Choroid plexus epithelial cell (primary cell): ENCODE data around the gene LCE1D.

Experiments used
- DNase-seq: peaks from one replicate; pipeline ENCODE4 v3.0.0-alpha.2; 2010; ENCODE audit warnings: low read depth
- H3K4me3 ChIP-seq: 2 replicates; pipeline ENCODE4 v1.5.1; 2011; ENCODE audit warnings: low read depth, mild to moderate bottlenecking, control low read depth, low read length, moderate library complexity
- CTCF ChIP-seq: conservative IDR thresholded peaks from 2 replicates; pipeline ENCODE4 v1.5.1; 2011; ENCODE audit warnings: low read depth, mild to moderate bottlenecking, control low read depth, inconsistent platforms, low read length, moderate library complexity

The LCE1D gene

GRCh38 chr1:152759453-152760173 lies 36.9 kb upstream of the LCE1D start:
- no peak overlapping the region for H3K4me3 ChIP-seq
- no peak for TF ChIP-seq CTCF
- no peak for DNase-seq

- TF ChIP-seq CTCF = no peak
- no peak for DNase-seq
- no peak overlapping the region for H3K4me3 ChIP-seq
Measured at GRCh38 chr1:152760551-152761190, 35.9 kb upstream of the LCE1D start.

- DNase-seq = no peak
- no peak for TF ChIP-seq CTCF
- H3K4me3 ChIP-seq = no peak overlapping the region
Measured at GRCh38 chr1:152761609-152762213, 34.8 kb upstream of the LCE1D start.

- no peak for DNase-seq
- TF ChIP-seq CTCF = no peak
- H3K4me3 ChIP-seq = no peak overlapping the region
Measured at GRCh38 chr1:152768847-152769533, 27.5 kb upstream of the LCE1D start.

- DNase-seq = no peak
- TF ChIP-seq CTCF = no peak
- no peak overlapping the region for H3K4me3 ChIP-seq
Measured at GRCh38 chr1:152770411-152770810, 26.1 kb upstream of the LCE1D start.

GRCh38 chr1:152774875-152775274 lies 21.6 kb upstream of the LCE1D start, which contains the start of gene LCE1F:
Gene LCE1F (plus strand): TSS chr1:152775140. CDS start chr1:152776372, 1,232 bp downstream.
- TF ChIP-seq CTCF = no peak
- no peak for DNase-seq

More at GRCh38 chr1:152774875-152775274, 21.6 kb upstream of the LCE1D start, which contains the start of gene LCE1F:
- no peak within 1 kb of the TSS for H3K4me3 ChIP-seq
